ENCODE measurements around the gene SWSAP1. TPM values are rescaled to one million over a fixed set of nuclear protein-coding genes. Genes with fewer than 3 reads are reported as not detected.

SWSAP1 gene
- total RNA-seq, 1 donor from 2014 or later = 1.0 TPM

- Histone ChIP-seq H3K36me3 (no peaks in the 10 kb centered on the region), H3K4me3 (peak overlapping the region; percentile 71), H3K27me3 (peaks cover 23% of the 10 kb centered on the region), H2AFZ (replicated peaks) (no peak overlapping the region), H3F3A (ENCODE audit: low read depth) (peaks cover 57% of the 10 kb centered on the region), H3K79me2 (ENCODE audit: low read depth) (no peaks in the 10 kb centered on the region), H3K4me1 (no peaks in the 10 kb centered on the region), H3K9me3 (ENCODE audit: low read depth) (no peaks in the 10 kb centered on the region), H3K4me2 (peak overlapping the region; percentile 78), H4K20me1 (ENCODE audit: low read depth) (peaks cover 15% of the 10 kb centered on the region), H3K9ac (no peak overlapping the region), H3K27ac (no peak overlapping the region)
- no peak for TF ChIP-seq CTCF (IDR thresholded peaks at IDR 0.05)
- TF ChIP-seq EZH2phosphoT487 (IDR thresholded peaks at IDR 0.05) = no peak
- no peak for TF ChIP-seq EZH2 (IDR thresholded peaks at IDR 0.05)
- no peaks in the 10 kb centered on the region for H3K9me3 Mint-ChIP-seq
- peak overlapping the region; percentile 93 for H3K4me3 Mint-ChIP-seq
- peaks cover 35% of the 10 kb centered on the region for H3K4me1 Mint-ChIP-seq
- peaks cover 3% of the 10 kb centered on the region for H3K36me3 Mint-ChIP-seq
- DNase-seq (ENCODE audit: low spot score) = no peak
- no peak overlapping the region for H3K27ac Mint-ChIP-seq
- H3K27me3 Mint-ChIP-seq (ENCODE audit: insufficient read depth, low read depth) = peaks cover 24% of the 10 kb centered on the region
These were observed 5.4 kb downstream of the SWSAP1 start for GRCh38 chr19:11379857-11380350.

GRCh38 chr19:11380653-11381537, 6.4 kb downstream of the SWSAP1 start:
- Histone ChIP-seq H3K4me3 (peak overlapping the region; percentile 71), H3F3A (ENCODE audit: low read depth) (peaks cover 57% of the 10 kb centered on the region), H4K20me1 (ENCODE audit: low read depth) (peaks cover 15% of the 10 kb centered on the region), H3K27me3 (peaks cover 23% of the 10 kb centered on the region), H3K4me2 (peak overlapping the region; percentile 78), H3K9ac (no peak overlapping the region), H3K79me2 (ENCODE audit: low read depth) (no peaks in the 10 kb centered on the region), H2AFZ (replicated peaks) (peak overlapping the region; percentile 83), H3K27ac (peak overlapping the region; percentile 14), H3K4me1 (no peaks in the 10 kb centered on the region), H3K36me3 (no peaks in the 10 kb centered on the region), H3K9me3 (ENCODE audit: low read depth) (no peaks in the 10 kb centered on the region)
- Mint-ChIP-seq H3K36me3 (peaks cover 3% of the 10 kb centered on the region), H3K27ac (peak overlapping the region; percentile 78), H3K4me1 (peaks cover 32% of the 10 kb centered on the region), H3K4me3 (peak overlapping the region; percentile 93), H3K9me3 (no peaks in the 10 kb centered on the region), H3K27me3 (ENCODE audit: insufficient read depth, low read depth) (peaks cover 30% of the 10 kb centered on the region)
- TF ChIP-seq CTCF (IDR thresholded peaks at IDR 0.05) (peak; percentile 73), EZH2 (IDR thresholded peaks at IDR 0.05) (no peak)
- DNase-seq (ENCODE audit: low spot score) = peak; percentile 98

GRCh38 chr19:11382898-11383705, 8.6 kb downstream of the SWSAP1 start:
- TF ChIP-seq EZH2 (IDR thresholded peaks at IDR 0.05) = peak; percentile 70
- TF ChIP-seq CTCF (IDR thresholded peaks at IDR 0.05) = peak; percentile 74
- peak; percentile 51 for TF ChIP-seq EZH2phosphoT487 (IDR thresholded peaks at IDR 0.05)
- Histone ChIP-seq H2AFZ (replicated peaks) (no peak overlapping the region), H3K4me1 (no peaks in the 10 kb centered on the region), H3K4me2 (peak overlapping the region; percentile 75), H3K79me2 (ENCODE audit: low read depth) (no peaks in the 10 kb centered on the region), H3K36me3 (no peaks in the 10 kb centered on the region), H3K9ac (no peak overlapping the region), H3K9me3 (ENCODE audit: low read depth) (no peaks in the 10 kb centered on the region), H4K20me1 (ENCODE audit: low read depth) (peaks cover 15% of the 10 kb centered on the region), H3K27me3 (peaks cover 23% of the 10 kb centered on the region), H3K4me3 (peak overlapping the region; percentile 51), H3K27ac (no peak overlapping the region), H3F3A (ENCODE audit: low read depth) (peaks cover 54% of the 10 kb centered on the region)
- DNase-seq (ENCODE audit: low spot score) = peak; percentile 68
- Mint-ChIP-seq H3K9me3 (no peaks in the 10 kb centered on the region), H3K4me1 (peaks cover 24% of the 10 kb centered on the region), H3K27me3 (ENCODE audit: insufficient read depth, low read depth) (peaks cover 33% of the 10 kb centered on the region), H3K36me3 (no peaks in the 10 kb centered on the region), H3K4me3 (peak overlapping the region; percentile 93), H3K27ac (no peak overlapping the region)
